Tibial artery (tissue), 4 donors: ENCODE results near the gene AKAP6.

Experiments used
- DNase-seq, 2 donors: peaks; one replicate each; pipeline ENCODE4 v3.0.0-alpha.2; 2019
- H3K27ac ChIP-seq, 2 donors: fragments of 200-600 bp; sonication (generic) in 1 of 2; 1 replicate in 1 of 2; 2 replicates in 1 of 2; pipeline ENCODE4 v1.5.1; 2018 to 2019; ENCODE audit warnings: mild to moderate bottlenecking in 1 of 2
- H3K27me3 ChIP-seq, 2 donors: fragments of 200-600 bp; sonication (generic) in 1 of 2; one replicate each; pipeline versions ENCODE4 v1.5.1 to v1.6.0; 2016 to 2019
- H3K36me3 ChIP-seq, 3 donors: fragments of 200-600 bp; sonication (generic) in 2 of 3; one replicate each; pipeline ENCODE4 v1.5.1; 2016 to 2019; ENCODE audit warnings: mild to moderate bottlenecking in 2 of 3
- H3K4me1 ChIP-seq, 4 donors: fragments of 200-600 bp; sonication (generic) in 2 of 4; 1 replicate in 3 of 4; 2 replicates in 1 of 4; pipeline ENCODE4 v1.5.1; 2016 to 2019
- H3K4me3 ChIP-seq, 2 donors: fragments of 200-600 bp; sonication (generic) in 1 of 2; 1 replicate in 1 of 2; 2 replicates in 1 of 2; pipeline ENCODE4 v1.5.1; 2018 to 2019; ENCODE audit warnings: mild to moderate bottlenecking in 2 of 2
- H3K9me3 ChIP-seq, 3 donors: fragments of 200-600 bp; sonication (generic) in 1 of 3; one replicate each; pipeline ENCODE4 v1.5.1; 2016 to 2019
- CTCF ChIP-seq, 2 experiments: fragments of 200-600 bp in 1 of 2; fragments of 450-650 bp in 1 of 2; IDR thresholded peaks; one replicate each; pipeline ENCODE4 v1.5.1; 2017 to 2019; ENCODE audit warnings: antibody characterized with exemption in 2 of 2, mild to moderate bottlenecking in 1 of 2, moderate library complexity in 1 of 2
- intact Hi-C: fragments of 100-400 bp; cut with DNase I; formaldehyde crosslinking; loops from one replicate; pipeline ENCODE4 v1.15.0; 2023; ENCODE audit warnings: low total_unique reads

The AKAP6 gene

GRCh38 chr14:32472512-32473463 is 143.7 kb downstream of the AKAP6 start:
- Histone ChIP-seq H3K27ac (peak overlapping the region; percentile 55 to 72), H3K9me3 (no peaks in the 10 kb centered on the region), H3K27me3 (no peaks in the 10 kb centered on the region), H3K36me3 (no peaks in the 10 kb centered on the region), H3K4me3 (no peak overlapping the region), H3K4me1 (peaks cover 0 to 94% (median 51%) of the 10 kb centered on the region in 4 donors)
- TF ChIP-seq CTCF (IDR thresholded peaks at IDR 0.05), result no peak
- no peak for DNase-seq
- intact Hi-C loops, result no loop called here

- peak in 1 of 2 donors; percentile 26 for DNase-seq
- H3K27ac ChIP-seq, result peak overlapping the region; percentile 55 to 72
- H3K36me3 ChIP-seq, result no peaks in the 10 kb centered on the region
- peaks cover 0 to 95% (median 56%) of the 10 kb centered on the region in 4 donors for H3K4me1 ChIP-seq
- H3K4me3 ChIP-seq, result no peak overlapping the region
- H3K9me3 ChIP-seq, result no peaks in the 10 kb centered on the region
- intact Hi-C loops, result no loop called here
- TF ChIP-seq CTCF (IDR thresholded peaks at IDR 0.05), result no peak
- H3K27me3 ChIP-seq, result no peaks in the 10 kb centered on the region
These were observed 144.4 kb downstream of the AKAP6 start for GRCh38 chr14:32473464-32473855.

- no peak for DNase-seq
- H3K4me1 ChIP-seq, result peaks cover 0 to 91% (median 53%) of the 10 kb centered on the region in 4 donors
- H3K36me3 ChIP-seq, result no peaks in the 10 kb centered on the region
- peak overlapping the region; percentile 55 to 72 for H3K27ac ChIP-seq
- no peaks in the 10 kb centered on the region for H3K9me3 ChIP-seq
- intact Hi-C loops, result no loop called here
- no peak overlapping the region for H3K4me3 ChIP-seq
- no peak for TF ChIP-seq CTCF (IDR thresholded peaks at IDR 0.05)
- H3K27me3 ChIP-seq, result no peaks in the 10 kb centered on the region
These were observed 145.5 kb downstream of the AKAP6 start for GRCh38 chr14:32474478-32475195.

GRCh38 chr14:32476532-32476931 is 147.4 kb downstream of the AKAP6 start:
- DNase-seq, result no peak
- Histone ChIP-seq H3K4me3 (no peak overlapping the region), H3K9me3 (no peaks in the 10 kb centered on the region), H3K36me3 (no peaks in the 10 kb centered on the region), H3K27ac (peak overlapping the region; percentile 53 to 57), H3K4me1 (peaks cover 0 to 72% (median 52%) of the 10 kb centered on the region in 4 donors), H3K27me3 (no peaks in the 10 kb centered on the region)
- intact Hi-C loops, result no loop called here
- no peak for TF ChIP-seq CTCF (IDR thresholded peaks at IDR 0.05)

- no peak for DNase-seq
- H3K36me3 ChIP-seq, result no peaks in the 10 kb centered on the region
- H3K4me1 ChIP-seq, result peaks cover 0 to 63% (median 44%) of the 10 kb centered on the region in 4 donors
- H3K9me3 ChIP-seq, result no peaks in the 10 kb centered on the region
- H3K27ac ChIP-seq, result peak overlapping the region; percentile 53 to 57
- no peak for TF ChIP-seq CTCF (IDR thresholded peaks at IDR 0.05)
- no peaks in the 10 kb centered on the region for H3K27me3 ChIP-seq
- H3K4me3 ChIP-seq, result no peak overlapping the region
- intact Hi-C loops, result no loop called here
These were observed 148.3 kb downstream of the AKAP6 start for GRCh38 chr14:32477396-32477795.
